OCI-LY7 (cell line): Measurements from ENCODE around the gene IVD.

Experiments
- CTCF ChIP-seq: fragments of 200-600 bp; sonication (generic); conservative IDR thresholded peaks from 2 replicates; pipeline ENCODE4 v1.5.1; 2014; ENCODE audit warnings: mild to moderate bottlenecking, antibody characterized with exemption, low read length, moderate library complexity, mixed read lengths
- EZH2phosphoT487 ChIP-seq: fragments of 200-600 bp; sonication (generic); IDR thresholded peaks from 2 replicates; pipeline ENCODE4 v1.6.1; 2018; ENCODE audit warnings: low read depth, borderline replicate concordance, mild to moderate bottlenecking, mixed run types, antibody characterized with exemption, low read length, moderate library complexity, mixed read lengths

GRCh38 chr15:40452296-40453090, 46.9 kb downstream of the IVD start:
- TF ChIP-seq CTCF (no peak), EZH2phosphoT487 (no peak)
